Occipital lobe (tissue), 2 donors: ENCODE data around the gene UBL7. TPM values are rescaled to one million over a fixed set of nuclear protein-coding genes. Genes with fewer than 3 reads are reported as not detected.
A peak's percentile ranks its signal among the peaks of the same experiment; 100 is the strongest.
"Not testable (repeated sequence)": the region's sequence is repeated elsewhere in the genome, so short reads cannot be mapped to it uniquely, and the experiment has no call there.

ENCODE experiments used
- DNase-seq: peaks from one replicate; lab custom pipeline; 2025; lab: John Stamatoyannopoulos, UW
- total RNA-seq: library from RNA; depleted of rRNA; stranded (reverse); fragments of >200 nt; gene quantifications from one replicate; pipeline ENCODE4 v1.2.3, GENCODE V29; 2014

The UBL7 gene
- total RNA-seq, 1 donor from 2014 or later: 31.2 TPM

DNA sequence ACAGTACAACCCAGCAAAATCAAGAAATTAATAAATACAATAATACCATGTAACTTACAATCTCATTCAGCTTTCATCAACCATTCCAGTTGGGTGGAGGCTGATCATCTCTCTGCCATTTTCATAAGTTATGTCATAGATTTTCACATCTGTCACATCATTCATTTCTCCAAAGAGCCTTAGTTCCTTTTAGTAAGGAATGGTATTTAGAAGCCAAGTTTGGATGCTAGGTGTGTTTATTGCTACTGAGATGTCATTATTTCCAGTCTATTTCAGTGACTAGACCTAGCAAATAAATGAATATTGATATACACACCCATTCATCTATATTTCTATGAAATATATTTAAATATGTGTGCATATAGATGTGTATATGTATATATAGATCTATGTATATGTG, 2.7 kb upstream of the UBL7 start:
- DNase-seq: no peak

- no peak for DNase-seq
These were observed 1.0 kb upstream of the UBL7 start for GRCh38 chr15:74461847-74462511.

DNA sequence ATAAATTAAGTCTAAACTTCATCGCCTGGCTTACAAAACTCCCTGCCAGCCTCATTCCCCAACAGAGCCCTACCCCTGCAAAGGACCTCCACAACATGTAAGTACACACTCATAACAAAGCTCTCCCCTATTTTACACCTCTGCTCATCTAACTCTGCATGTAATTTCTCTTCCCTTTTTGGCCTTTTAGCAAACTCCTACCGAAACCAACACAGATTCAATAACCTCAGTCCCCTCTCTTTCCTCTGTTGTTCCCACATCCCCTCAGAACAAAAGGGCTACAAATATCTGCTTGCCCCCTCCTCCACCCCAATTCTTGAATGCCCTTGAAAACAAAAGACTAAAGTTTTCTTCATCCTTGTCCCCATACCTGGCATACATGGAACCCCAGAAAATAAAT, 662 bp downstream of the UBL7 start:
- DNase-seq: no peak

DNA sequence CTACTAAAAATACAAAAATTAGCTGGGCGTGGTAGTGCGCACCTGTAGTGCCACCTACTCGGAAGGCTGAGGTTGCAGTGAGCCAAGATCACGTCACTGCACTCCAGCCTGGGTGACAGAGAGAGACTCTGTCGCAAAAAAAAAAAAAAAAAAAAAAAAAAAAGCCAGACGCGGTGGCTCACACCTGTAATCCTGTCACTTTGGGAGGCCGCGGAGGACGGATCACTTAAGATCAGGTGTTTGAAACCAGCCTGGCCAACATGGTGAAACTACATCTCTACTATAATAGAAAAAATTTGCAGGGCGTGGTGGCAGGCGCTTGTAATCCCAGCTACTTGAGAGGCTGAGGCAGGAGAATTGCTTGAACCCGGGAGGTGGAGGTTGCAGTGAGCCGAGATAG, 1.2 kb downstream of the UBL7 start:
- DNase-seq: not testable (repeated sequence)

- no peak for DNase-seq
These were observed 2.5 kb downstream of the UBL7 start for GRCh38 chr15:74458473-74458872.

DNA sequence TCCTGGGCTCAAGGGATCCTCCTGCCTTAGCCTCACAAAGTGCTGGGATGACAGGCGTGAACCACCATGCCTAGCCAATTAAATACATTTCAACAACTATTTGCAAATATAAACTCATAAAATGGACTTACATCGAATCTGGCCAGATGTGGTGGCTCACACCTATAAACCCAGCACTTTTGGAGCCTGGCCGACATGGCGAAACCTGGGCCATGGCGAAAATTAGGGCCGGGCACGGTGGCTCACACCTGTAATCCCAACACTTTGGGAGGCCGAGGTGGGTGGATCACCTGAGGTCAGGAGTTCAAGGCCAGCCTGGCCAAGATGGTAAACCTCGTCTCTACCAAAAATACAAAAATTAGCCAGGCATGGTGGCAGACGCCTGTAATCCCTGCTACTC, 3.9 kb downstream of the UBL7 start:
- DNase-seq: not testable (repeated sequence)

DNA sequence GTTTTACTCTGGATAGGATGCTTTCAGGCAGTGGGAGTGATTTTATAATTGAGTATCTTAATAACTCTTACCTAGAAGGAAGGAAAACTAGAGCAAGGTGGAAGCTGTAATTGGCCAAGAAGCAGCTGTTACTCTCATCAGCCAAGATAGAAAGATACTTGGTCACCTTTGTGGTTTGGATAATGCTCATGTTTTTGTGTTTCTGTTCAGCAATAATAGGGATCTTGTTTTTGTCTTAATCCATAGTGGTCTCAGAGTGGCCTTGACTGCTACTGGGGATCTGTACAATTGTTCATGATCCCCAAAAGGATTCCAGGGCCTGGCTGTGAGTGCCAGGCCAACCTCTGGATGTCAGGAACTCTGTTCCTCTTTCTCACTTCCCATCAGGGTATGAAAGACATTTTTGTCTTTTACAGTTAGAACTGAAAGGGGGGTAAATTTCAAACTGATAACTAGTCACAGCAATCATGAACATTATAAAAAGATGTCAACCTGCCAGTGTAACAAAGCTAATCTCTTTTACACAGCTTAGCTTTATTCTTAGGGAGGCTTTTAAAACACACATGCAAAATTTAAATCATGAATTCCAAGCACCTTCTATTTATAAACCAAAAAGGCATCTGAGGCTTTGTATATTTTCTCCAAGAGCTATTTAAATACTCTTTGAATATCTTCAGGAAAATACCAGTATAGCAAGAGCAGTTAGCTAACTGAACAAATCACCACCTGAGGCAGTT, 6.0 kb downstream of the UBL7 start:
- DNase-seq: no peak

DNA sequence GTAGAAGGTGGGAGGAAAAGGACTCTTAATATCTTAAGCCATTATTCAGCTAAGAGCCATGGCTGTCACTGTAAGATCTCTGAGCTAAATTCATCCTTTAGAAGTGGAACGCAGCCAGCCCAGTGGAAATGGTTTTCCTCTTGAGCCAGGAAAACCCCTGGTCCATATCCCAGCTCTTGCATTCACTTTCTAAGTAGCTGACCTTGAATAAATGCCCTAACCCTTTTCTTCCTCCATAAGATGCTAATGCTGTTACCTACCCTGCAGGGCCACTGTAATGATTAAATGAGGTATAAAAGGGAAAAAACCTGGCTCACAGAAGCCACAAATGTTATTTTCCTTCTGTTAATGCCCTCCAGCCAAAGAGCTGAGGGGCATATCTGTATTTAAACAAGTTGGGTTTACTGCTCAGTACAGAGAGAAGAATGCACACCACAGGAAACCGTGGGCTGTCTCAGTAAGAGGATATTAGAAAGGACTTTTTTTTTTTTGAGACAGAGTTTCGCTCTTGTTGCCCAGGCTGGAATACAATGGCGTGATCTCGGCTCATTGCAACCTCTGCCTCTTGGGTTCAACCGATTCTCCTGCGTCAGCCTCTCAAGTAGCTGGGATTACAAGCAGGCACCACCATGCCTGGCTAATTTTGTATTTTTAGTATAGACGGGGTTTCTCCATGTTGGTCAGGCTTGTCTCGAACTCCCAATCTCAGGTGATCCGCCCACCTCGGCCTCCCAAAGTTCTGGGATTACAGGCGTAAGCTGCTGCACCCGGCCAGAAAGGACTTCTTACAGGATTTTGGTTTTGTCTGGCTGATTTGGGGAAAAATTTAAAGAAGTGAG, 6.8 kb downstream of the UBL7 start:
- no peak for DNase-seq

- DNase-seq: peak; percentile 81
These were observed 8.8 kb downstream of the UBL7 start for GRCh38 chr15:74451861-74452835.

DNA sequence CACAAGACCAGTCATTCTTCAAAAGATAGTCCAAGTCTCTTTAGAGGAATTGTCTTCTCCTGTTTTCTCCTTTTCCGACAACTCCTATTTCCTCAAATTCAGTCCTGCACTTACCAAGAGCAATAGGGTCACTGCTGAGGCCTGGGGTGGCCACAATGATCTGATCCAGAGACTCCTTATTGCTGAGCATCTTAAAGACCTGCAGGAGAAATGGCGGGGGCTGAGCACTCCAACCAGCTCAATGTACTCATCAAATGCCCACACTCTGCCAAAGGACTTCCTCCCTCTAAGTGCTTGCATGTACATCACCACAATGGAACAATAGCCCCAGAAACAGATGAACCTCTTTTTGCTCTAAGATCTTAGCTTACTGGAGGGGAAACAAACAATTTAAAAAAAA, 9.6 kb downstream of the UBL7 start:
- DNase-seq: no peak

DNA sequence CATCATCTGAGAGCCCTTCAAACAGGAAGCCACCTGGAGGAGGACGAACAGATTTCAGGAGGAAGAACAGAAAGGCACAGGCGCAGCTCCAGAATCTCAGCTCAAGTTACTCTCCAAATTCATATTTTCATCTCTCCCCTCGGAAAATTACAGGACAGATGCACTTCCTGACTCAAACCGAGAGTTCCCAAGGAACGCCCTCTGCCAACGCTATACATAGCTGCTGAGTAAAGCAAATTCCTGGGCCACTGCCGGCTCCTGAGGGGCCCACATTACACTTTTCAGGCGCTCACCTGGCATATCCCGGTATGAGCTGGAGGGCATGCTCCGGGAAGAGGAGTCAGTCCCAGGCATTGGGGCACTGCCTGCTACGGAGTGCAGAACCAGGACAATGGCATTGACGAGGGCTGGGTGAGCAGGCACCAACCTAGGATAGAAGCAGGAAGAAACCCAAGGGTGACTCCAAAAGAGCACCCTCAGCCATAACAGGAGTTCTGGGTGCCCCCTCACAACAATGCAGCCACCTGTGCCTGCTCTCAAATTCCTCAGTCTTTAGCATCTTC, 11.2 kb downstream of the UBL7 start:
- DNase-seq: peak; percentile 70

- DNase-seq: no peak
These were observed 11.9 kb downstream of the UBL7 start for GRCh38 chr15:74449095-74449494.

DNA sequence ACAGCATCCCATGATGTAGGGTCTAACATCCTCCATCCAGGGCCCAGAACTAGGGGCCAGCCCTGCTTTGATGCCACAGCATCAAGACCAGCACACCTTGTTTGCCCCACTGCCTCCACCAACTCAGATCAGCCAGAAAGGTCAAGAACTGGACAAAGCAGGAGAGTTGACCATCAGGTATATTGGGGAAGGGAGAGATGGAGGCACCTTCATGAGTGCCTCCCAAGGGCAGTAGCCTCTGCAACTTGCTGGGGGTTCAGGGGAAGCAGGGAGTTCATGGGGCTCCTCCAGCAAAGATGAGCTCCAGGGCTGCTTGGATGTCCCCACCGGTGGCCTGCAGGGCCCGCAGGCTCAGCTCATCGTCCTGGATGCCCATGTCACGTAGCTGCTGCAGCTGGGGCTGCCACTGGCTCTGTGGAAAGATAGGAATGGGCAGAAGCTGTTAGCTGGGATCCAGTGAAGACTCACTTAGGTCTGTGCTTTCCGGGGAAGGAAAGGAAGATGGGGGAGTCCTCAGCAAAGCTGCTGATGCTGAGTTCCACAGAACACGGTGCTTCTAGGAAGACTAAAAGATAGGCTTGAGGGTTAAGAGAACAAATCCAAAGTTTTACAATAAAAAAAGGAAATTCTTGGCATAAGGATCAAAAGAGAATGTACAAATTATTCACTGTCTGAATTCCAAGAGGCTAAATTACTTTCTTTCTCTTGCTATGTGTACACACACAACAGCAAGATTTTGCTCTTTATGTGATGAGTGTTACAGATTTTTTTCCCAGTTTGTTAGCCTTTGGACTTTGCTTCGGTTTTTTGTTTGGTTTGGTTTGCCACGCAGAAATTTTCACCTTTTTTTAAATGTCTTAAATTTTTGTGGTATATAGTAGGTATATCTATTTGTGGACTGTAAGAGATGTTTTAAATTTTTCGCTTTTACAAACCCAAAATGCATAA, 14.9 kb downstream of the UBL7 start:
- no peak for DNase-seq

GRCh38 chr15:74444106-74445062, 16.6 kb downstream of the UBL7 start:
- DNase-seq: no peak

DNA sequence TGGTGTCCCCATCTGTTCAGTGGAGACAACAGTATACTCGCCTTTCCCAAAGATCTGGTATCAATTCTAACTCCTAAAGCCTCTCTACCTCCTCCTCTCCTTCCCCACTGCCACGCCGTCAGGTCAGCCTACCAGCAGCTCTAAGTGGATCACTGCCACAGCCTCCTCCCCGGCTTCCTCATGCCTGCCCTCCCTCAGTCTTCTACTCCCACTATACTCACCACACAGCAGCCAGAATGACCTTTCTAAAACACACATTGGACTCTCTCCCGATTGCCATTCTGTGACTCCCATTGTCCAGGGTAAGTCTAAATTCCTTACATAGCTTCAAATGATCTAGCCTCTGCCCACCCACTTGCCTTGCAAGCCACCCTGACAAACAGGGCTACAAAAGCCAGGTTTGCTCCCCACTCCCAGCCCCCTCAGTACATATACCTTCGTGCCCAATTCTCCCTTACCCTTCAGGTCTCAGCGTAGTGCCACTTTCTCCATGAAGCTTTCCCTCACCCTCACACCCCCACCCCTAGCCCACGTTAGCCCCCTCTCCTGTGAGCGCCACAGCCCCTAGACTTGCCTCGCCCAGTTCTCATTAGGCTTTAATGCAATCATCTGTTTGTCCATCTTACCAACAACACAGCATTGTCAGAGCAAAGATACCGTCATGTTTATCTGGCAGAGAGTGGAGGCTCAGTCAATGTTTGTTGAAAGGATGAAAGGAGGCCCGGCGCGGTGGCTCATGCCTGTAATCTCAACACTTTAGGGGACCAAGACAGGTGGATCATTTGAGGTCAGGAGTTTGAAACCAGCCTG, 17.7 kb downstream of the UBL7 start:
- DNase-seq: no peak

- DNase-seq: no peak
These were observed 18.4 kb downstream of the UBL7 start for GRCh38 chr15:74442604-74443003.

DNA sequence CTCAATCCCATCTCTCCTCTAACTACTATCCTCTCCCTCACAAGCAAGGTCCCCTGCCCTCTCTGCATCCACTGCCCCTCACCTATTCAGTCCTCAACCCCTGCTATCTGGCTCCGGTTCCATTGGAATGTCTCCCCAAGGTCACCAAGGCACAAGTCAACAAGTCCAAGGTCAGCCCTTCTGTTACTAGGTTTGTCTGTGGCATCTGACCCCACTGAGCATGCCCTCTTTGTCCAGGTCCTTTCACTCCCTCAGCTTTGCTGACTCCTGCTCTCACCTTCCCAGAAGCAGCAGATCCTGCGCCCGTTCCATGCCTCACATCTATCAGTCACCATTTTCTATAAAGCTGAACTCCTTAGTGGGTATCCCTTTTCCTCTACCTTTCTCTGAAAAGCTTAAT, 18.9 kb downstream of the UBL7 start:
- DNase-seq: no peak
